ENCODE measurements around the gene SEL1L3.

- TF ChIP-seq CTCF (IDR thresholded peaks at IDR 0.05) (no peak), POLR2A (IDR thresholded peaks at IDR 0.05) (no peak), POLR2AphosphoS5 (IDR thresholded peaks at IDR 0.05) (no peak), EP300 (IDR thresholded peaks at IDR 0.05) (no peak)
Measured at GRCh38 chr4:25776795-25777194, 86.0 kb downstream of the SEL1L3 start.

All from gastroesophageal sphincter (tissue), 3 donors.